Peyer's patch (tissue), 4 donors: Measurements from ENCODE around the gene ST6GALNAC1. TPM values are rescaled to one million over a fixed set of nuclear protein-coding genes. Genes with fewer than 3 reads are reported as not detected.

ENCODE experiments used
- DNase-seq, 3 donors: peaks; one replicate each; pipeline ENCODE4 v3.0.0-alpha.2; 2017 to 2019
- H3K27ac ChIP-seq, 4 donors: fragments of 200-600 bp; sonication (generic); one replicate each; pipeline ENCODE4 v1.5.1; 2016 to 2019
- H3K27me3 ChIP-seq, 2 donors: fragments of 200-600 bp; sonication (generic); one replicate each; pipeline ENCODE4 v1.5.1; 2019
- H3K36me3 ChIP-seq, 3 donors: fragments of 200-600 bp; sonication (generic); one replicate each; pipeline ENCODE4 v1.5.1; 2016 to 2019
- H3K4me1 ChIP-seq, 4 donors: fragments of 200-600 bp; sonication (generic); one replicate each; pipeline ENCODE4 v1.5.1; 2016 to 2019
- H3K4me3 ChIP-seq, 4 donors: fragments of 200-600 bp; sonication (generic); 1 replicate in 3 of 4; 2 replicates in 1 of 4; pipeline ENCODE4 v1.5.1; 2016 to 2019; ENCODE audit warnings: mild to moderate bottlenecking in 1 of 4
- H3K9me3 ChIP-seq, 4 donors: fragments of 200-600 bp; sonication (generic); one replicate each; pipeline ENCODE4 v1.5.1; 2016 to 2019; ENCODE audit warnings: mild to moderate bottlenecking in 1 of 4
- CTCF ChIP-seq, 6 experiments: fragments of 450-650 bp in 4 of 6; fragments of 200-600 bp in 2 of 6; sonication (generic) in 1 of 6; IDR thresholded peaks; one replicate each; pipeline ENCODE4 v1.5.1; 2017 to 2019; ENCODE audit warnings: antibody characterized with exemption in 6 of 6, mild to moderate bottlenecking in 3 of 6, moderate library complexity in 1 of 6
- POLR2A ChIP-seq, 2 donors: fragments of 450-650 bp; IDR thresholded peaks; one replicate each; pipeline ENCODE4 v1.5.1; 2017; ENCODE audit warnings: antibody characterized with exemption in 2 of 2, mild to moderate bottlenecking in 2 of 2, moderate library complexity in 2 of 2
- total RNA-seq, 4 donors: library from RNA; depleted of rRNA; stranded (reverse); fragments of >200 nt; gene quantifications; one replicate each; pipeline ENCODE4 v1.1.0, GENCODE V29; 2016

The ST6GALNAC1 gene
- total RNA-seq, 4 donors from 2014 or later, result 91.6 to 135 (median 102) TPM

- H3K27ac ChIP-seq, result no peak overlapping the region
- H3K27me3 ChIP-seq, result no peaks in the 10 kb centered on the region
- H3K4me3 ChIP-seq, result no peak overlapping the region
- H3K36me3 ChIP-seq, result no peaks in the 10 kb centered on the region
- H3K4me1 ChIP-seq, result peaks cover 0 to 27% (median 0%) of the 10 kb centered on the region in 4 donors
- TF ChIP-seq POLR2A (IDR thresholded peaks at IDR 0.05) (no peak), CTCF (IDR thresholded peaks at IDR 0.05) (no peak)
- H3K9me3 ChIP-seq, result no peaks in the 10 kb centered on the region
- DNase-seq, result no peak
These were observed 40.6 kb upstream of the ST6GALNAC1 start for GRCh38 chr17:76683921-76684745.

GRCh38 chr17:76683011-76683755 is 39.6 kb upstream of the ST6GALNAC1 start:
- Histone ChIP-seq H3K9me3 (no peaks in the 10 kb centered on the region), H3K27ac (peak overlapping the region in 1 of 4 donors; percentile 27), H3K4me3 (no peak overlapping the region), H3K36me3 (no peaks in the 10 kb centered on the region), H3K4me1 (peaks cover 0 to 24% (median 0%) of the 10 kb centered on the region in 4 donors), H3K27me3 (no peaks in the 10 kb centered on the region)
- no peak for DNase-seq
- no peak for TF ChIP-seq CTCF (IDR thresholded peaks at IDR 0.05)
- TF ChIP-seq POLR2A (IDR thresholded peaks at IDR 0.05), result no peak

- Histone ChIP-seq H3K9me3 (no peaks in the 10 kb centered on the region), H3K36me3 (no peaks in the 10 kb centered on the region), H3K27me3 (no peaks in the 10 kb centered on the region), H3K27ac (peak overlapping the region in 2 of 4 donors; percentile 9 to 27), H3K4me1 (peaks cover 0 to 15% (median 0%) of the 10 kb centered on the region in 4 donors), H3K4me3 (no peak overlapping the region)
- TF ChIP-seq CTCF (IDR thresholded peaks at IDR 0.05) (no peak), POLR2A (IDR thresholded peaks at IDR 0.05) (no peak)
- no peak for DNase-seq
These were observed 38.7 kb upstream of the ST6GALNAC1 start for GRCh38 chr17:76682296-76682695.

GRCh38 chr17:76681222-76682137 is 37.9 kb upstream of the ST6GALNAC1 start:
- no peaks in the 10 kb centered on the region for H3K36me3 ChIP-seq
- no peaks in the 10 kb centered on the region for H3K27me3 ChIP-seq
- peak; percentile 59 to 84 (median 78) for DNase-seq
- peak overlapping the region in 2 of 4 donors; percentile 9 to 27 for H3K27ac ChIP-seq
- TF ChIP-seq POLR2A (IDR thresholded peaks at IDR 0.05), result no peak
- TF ChIP-seq CTCF (IDR thresholded peaks at IDR 0.05), result peak; percentile 21 to 85 (median 68)
- no peak overlapping the region for H3K4me3 ChIP-seq
- peaks cover 0 to 15% (median 0%) of the 10 kb centered on the region in 4 donors for H3K4me1 ChIP-seq
- no peaks in the 10 kb centered on the region for H3K9me3 ChIP-seq

GRCh38 chr17:76679239-76679638 is 35.7 kb upstream of the ST6GALNAC1 start:
- TF ChIP-seq POLR2A (IDR thresholded peaks at IDR 0.05) (no peak), CTCF (IDR thresholded peaks at IDR 0.05) (no peak)
- H3K9me3 ChIP-seq, result no peaks in the 10 kb centered on the region
- no peak overlapping the region for H3K27ac ChIP-seq
- H3K4me1 ChIP-seq, result peaks cover 0 to 15% (median 0%) of the 10 kb centered on the region in 4 donors
- H3K27me3 ChIP-seq, result no peaks in the 10 kb centered on the region
- no peak for DNase-seq
- H3K4me3 ChIP-seq, result no peak overlapping the region
- no peaks in the 10 kb centered on the region for H3K36me3 ChIP-seq
